C4-2B (cell line): ENCODE results near the gene OR6Q1.

ENCODE experiments used
- CTCF ChIP-seq: fragments of 450-650 bp; conservative IDR thresholded peaks from 2 replicates; pipeline ENCODE4 v1.5.1; 2017; ENCODE audit warnings: mild to moderate bottlenecking
- ZFX ChIP-seq: fragments of 450-650 bp; IDR thresholded peaks from 2 replicates; pipeline ENCODE4 v1.6.1; 2017

DNA sequence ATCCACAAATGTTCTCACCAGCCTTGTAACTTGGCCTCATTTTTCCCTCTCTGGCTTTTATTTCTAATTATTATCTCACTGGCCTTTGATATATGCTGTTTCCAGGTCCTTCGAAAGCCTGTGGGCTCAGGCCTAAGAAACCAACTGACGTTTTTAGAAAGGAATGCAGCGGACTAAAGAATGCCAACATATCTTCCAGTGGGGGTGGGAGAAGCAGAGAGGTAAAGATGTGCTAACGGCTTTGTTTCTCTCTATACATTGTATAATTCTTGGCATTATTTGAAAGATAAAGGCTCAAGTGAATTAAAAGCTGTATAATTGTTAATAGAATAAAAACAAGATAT, 28.2 kb downstream of the OR6Q1 start:
- TF ChIP-seq CTCF (no peak), ZFX (no peak)
